Endodermal cell (in vitro differentiated cells): ENCODE results near the gene ALDH7A1. TPM values are rescaled to one million over a fixed set of nuclear protein-coding genes. Genes with fewer than 3 reads are reported as not detected.

Experiments used
- DNase-seq: peaks from one replicate; pipeline ENCODE4 v3.0.0-alpha.2; 2017
- H3K27ac ChIP-seq: 2 replicates; pipeline ENCODE4 v1.5.1; 2013; ENCODE audit warnings: mild to moderate bottlenecking, low read depth, low read length, moderate library complexity
- H3K27me3 ChIP-seq: 2 replicates; pipeline ENCODE4 v1.6.1; 2013; ENCODE audit warnings: mild to moderate bottlenecking, low read length, moderate library complexity; ENCODE audit not compliant: insufficient read depth, control insufficient read depth, poor library complexity, severe bottlenecking
- H3K36me3 ChIP-seq: 2 replicates; pipeline ENCODE4 v1.7.0; 2013; ENCODE audit warnings: mild to moderate bottlenecking, low read length, moderate library complexity; ENCODE audit not compliant: control insufficient read depth, insufficient read depth
- H3K4me1 ChIP-seq: one replicate; pipeline ENCODE4 v1.7.0; 2013; ENCODE audit warnings: low read length; ENCODE audit not compliant: control insufficient read depth, insufficient read depth
- H3K4me3 ChIP-seq: 2 replicates; pipeline ENCODE4 v1.5.1; 2013; ENCODE audit warnings: mild to moderate bottlenecking, low read length, moderate library complexity
- H3K9ac ChIP-seq: 2 replicates; pipeline ENCODE4 v1.6.1; 2013; ENCODE audit warnings: mild to moderate bottlenecking, low read length, moderate library complexity; ENCODE audit not compliant: poor library complexity, severe bottlenecking; ENCODE audit errors: extremely low read depth
- H3K9me3 ChIP-seq: 2 replicates; pipeline ENCODE4 v1.6.1; 2013; ENCODE audit warnings: mild to moderate bottlenecking, low read length, moderate library complexity; ENCODE audit not compliant: control insufficient read depth
- H3K27ac Mint-ChIP-seq: 2 replicates; pipeline ENCODE4 v1.8.0; 2020; ENCODE audit warnings: mixed read lengths
- H3K27me3 Mint-ChIP-seq: 2 replicates; pipeline ENCODE4 v1.8.0; 2021; ENCODE audit warnings: mild to moderate bottlenecking, mixed read lengths; ENCODE audit not compliant: insufficient read depth
- H3K36me3 Mint-ChIP-seq: 2 replicates; pipeline ENCODE4 v1.8.0; 2020; ENCODE audit warnings: low read depth, mixed read lengths
- H3K4me1 Mint-ChIP-seq: 2 replicates; pipeline ENCODE4 v1.8.0; 2020; ENCODE audit warnings: mixed read lengths
- H3K4me3 Mint-ChIP-seq: 2 replicates; pipeline ENCODE4 v1.8.0; 2020; ENCODE audit warnings: mild to moderate bottlenecking, moderate library complexity, mixed read lengths
- H3K9me3 Mint-ChIP-seq: 2 replicates; pipeline ENCODE4 v1.8.0; 2020; ENCODE audit warnings: mild to moderate bottlenecking, mixed read lengths
- WGBS, 2 experiments: methylation state at CpG; one replicate each; pipeline versions ENCODE4 v1.1.5 to v1.1.7; 2013; ENCODE audit warnings: missing lambda C conversion rate in 2 of 2, mixed read lengths in 1 of 2; ENCODE audit not compliant: insufficient coverage in 1 of 2, insufficient read length in 1 of 2; 5-methylcytosine and 5-hydroxymethylcytosine counted together
- total RNA-seq, 2 donors: library from RNA; stranded (reverse); fragmentation: NEBNext Ultra II Directional in 1 of 2; extraction: Animal tissue kit (Norgen Biotek cat#: 25700) in 1 of 2; gene quantifications; 2 replicates in 1 of 2; 3 replicates in 1 of 2; pipeline ENCODE4 v1.2.1, GENCODE V29; 2021
- TF ChIP-seq, protein P1 (sequence below): fragments of 200-600 bp; sonication (generic); conservative IDR thresholded peaks from 2 replicates; pipeline ENCODE4 v1.5.0; 2021; ENCODE audit warnings: antibody characterized with exemption, mild to moderate bottlenecking

ALDH7A1 gene
- total RNA-seq, 2 donors from 2014 or later: 133 to 192 TPM

DNA sequence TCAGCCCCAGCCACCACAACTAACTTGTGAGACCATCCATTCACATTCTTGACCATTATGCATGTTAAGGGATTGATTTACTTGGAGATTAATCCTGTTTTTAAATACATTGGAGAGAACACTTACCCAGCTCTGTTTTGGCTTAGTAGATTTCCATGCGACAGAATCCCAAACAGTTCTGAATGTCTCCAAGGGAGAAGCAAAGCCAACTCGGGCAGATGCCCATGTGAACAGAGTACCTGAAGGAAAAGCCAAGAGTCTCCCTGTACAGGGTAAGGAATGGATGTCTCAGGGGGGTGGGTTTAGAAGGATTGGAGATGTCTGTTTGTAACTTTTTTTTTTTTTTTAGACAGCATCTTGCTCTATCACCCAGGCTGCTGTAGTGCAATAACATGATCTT lies 110.8 kb downstream of the ALDH7A1 start:
- H3K9me3 Mint-ChIP-seq: no peaks in the 10 kb centered on the region
- 94 to 100% methylated on average over 2 of the region's 2 CpGs for WGBS, 2 experiments
- no peaks in the 10 kb centered on the region for H3K27me3 ChIP-seq
- H3K27ac Mint-ChIP-seq: no peak overlapping the region
- peaks cover 44% of the 10 kb centered on the region for H3K36me3 ChIP-seq
- H3K9me3 ChIP-seq: no peaks in the 10 kb centered on the region
- TF ChIP-seq, protein P1, sequence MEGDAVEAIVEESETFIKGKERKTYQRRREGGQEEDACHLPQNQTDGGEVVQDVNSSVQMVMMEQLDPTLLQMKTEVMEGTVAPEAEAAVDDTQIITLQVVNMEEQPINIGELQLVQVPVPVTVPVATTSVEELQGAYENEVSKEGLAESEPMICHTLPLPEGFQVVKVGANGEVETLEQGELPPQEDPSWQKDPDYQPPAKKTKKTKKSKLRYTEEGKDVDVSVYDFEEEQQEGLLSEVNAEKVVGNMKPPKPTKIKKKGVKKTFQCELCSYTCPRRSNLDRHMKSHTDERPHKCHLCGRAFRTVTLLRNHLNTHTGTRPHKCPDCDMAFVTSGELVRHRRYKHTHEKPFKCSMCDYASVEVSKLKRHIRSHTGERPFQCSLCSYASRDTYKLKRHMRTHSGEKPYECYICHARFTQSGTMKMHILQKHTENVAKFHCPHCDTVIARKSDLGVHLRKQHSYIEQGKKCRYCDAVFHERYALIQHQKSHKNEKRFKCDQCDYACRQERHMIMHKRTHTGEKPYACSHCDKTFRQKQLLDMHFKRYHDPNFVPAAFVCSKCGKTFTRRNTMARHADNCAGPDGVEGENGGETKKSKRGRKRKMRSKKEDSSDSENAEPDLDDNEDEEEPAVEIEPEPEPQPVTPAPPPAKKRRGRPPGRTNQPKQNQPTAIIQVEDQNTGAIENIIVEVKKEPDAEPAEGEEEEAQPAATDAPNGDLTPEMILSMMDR: no peak
- peaks cover 11% of the 10 kb centered on the region for H3K4me1 Mint-ChIP-seq
- no peak overlapping the region for H3K9ac ChIP-seq
- peaks cover 9% of the 10 kb centered on the region for H3K4me1 ChIP-seq
- no peak for DNase-seq
- no peak overlapping the region for H3K4me3 Mint-ChIP-seq
- no peaks in the 10 kb centered on the region for H3K27me3 Mint-ChIP-seq
- H3K4me3 ChIP-seq: no peak overlapping the region
- no peak overlapping the region for H3K27ac ChIP-seq
- H3K36me3 Mint-ChIP-seq: peaks cover 55% of the 10 kb centered on the region

DNA sequence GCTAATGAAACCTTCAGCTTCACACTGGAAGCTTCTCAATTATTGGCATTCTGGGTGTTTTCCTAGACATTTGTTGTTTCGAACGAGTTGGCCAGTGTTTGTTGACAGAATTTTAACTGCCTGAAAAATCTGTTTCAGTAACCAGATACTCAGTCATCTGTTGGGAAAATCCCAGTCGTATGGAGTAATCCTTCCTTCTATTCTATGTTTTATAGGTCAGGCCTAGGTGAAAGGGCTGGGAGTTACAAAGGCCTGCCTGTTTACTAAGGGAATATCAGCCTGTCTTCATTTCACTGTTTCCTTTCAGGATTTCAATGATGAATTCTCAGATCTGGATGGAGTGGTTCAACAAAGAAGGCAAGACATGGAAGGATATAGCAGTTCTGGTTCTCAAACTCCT lies 111.9 kb downstream of the ALDH7A1 start:
- TF ChIP-seq, protein P1: no peak
- H3K27me3 ChIP-seq: no peaks in the 10 kb centered on the region
- Mint-ChIP-seq H3K27ac (no peak overlapping the region), H3K4me3 (no peak overlapping the region), H3K36me3 (peaks cover 53% of the 10 kb centered on the region), H3K27me3 (no peaks in the 10 kb centered on the region), H3K4me1 (peaks cover 2% of the 10 kb centered on the region), H3K9me3 (no peaks in the 10 kb centered on the region)
- H3K4me3 ChIP-seq: no peak overlapping the region
- 93% methylated on average over 3 of the region's 3 CpGs for WGBS, 2 experiments
- DNase-seq: no peak
- H3K36me3 ChIP-seq: peaks cover 44% of the 10 kb centered on the region
- H3K9me3 ChIP-seq: no peaks in the 10 kb centered on the region
- H3K9ac ChIP-seq: no peak overlapping the region
- no peak overlapping the region for H3K27ac ChIP-seq
- peaks cover 2% of the 10 kb centered on the region for H3K4me1 ChIP-seq

- H3K9me3 Mint-ChIP-seq: no peaks in the 10 kb centered on the region
- no peaks in the 10 kb centered on the region for H3K9me3 ChIP-seq
- TF ChIP-seq, protein P1: no peak
- no peak overlapping the region for H3K4me3 Mint-ChIP-seq
- H3K9ac ChIP-seq: no peak overlapping the region
- peaks cover 47% of the 10 kb centered on the region for H3K36me3 Mint-ChIP-seq
- 93% methylated on average over 1 of the region's 1 CpG; no CpG with 5 or more reads in 1 of the 2 experiments for WGBS, 2 experiments
- H3K27ac ChIP-seq: no peak overlapping the region
- DNase-seq: no peak
- H3K4me3 ChIP-seq: no peak overlapping the region
- H3K27ac Mint-ChIP-seq: no peak overlapping the region
- no peaks in the 10 kb centered on the region for H3K27me3 ChIP-seq
- H3K4me1 Mint-ChIP-seq: no peaks in the 10 kb centered on the region
- peaks cover 40% of the 10 kb centered on the region for H3K36me3 ChIP-seq
- no peaks in the 10 kb centered on the region for H3K27me3 Mint-ChIP-seq
- H3K4me1 ChIP-seq: no peaks in the 10 kb centered on the region
These were observed 112.4 kb downstream of the ALDH7A1 start for GRCh38 chr5:126482591-126482990.
